Epithelial cell of proximal tubule (primary cell): ENCODE results near the gene SPRN. TPM values are rescaled to one million over a fixed set of nuclear protein-coding genes. Genes with fewer than 3 reads are reported as not detected.

Experiments used
- DNase-seq: peaks from one replicate; pipeline ENCODE4 v3.0.0-alpha.2; 2011; ENCODE audit warnings: low read depth
- H3K4me3 ChIP-seq: 2 replicates; pipeline ENCODE4 v1.5.1; 2011; ENCODE audit warnings: low read depth, mild to moderate bottlenecking, low read length
- total RNA-seq: library from RNA; depleted of rRNA; stranded (reverse); fragments of >200 nt; gene quantifications from 2 replicates; pipeline ENCODE4 v1.2.3, GENCODE V29; 2015
- TF ChIP-seq, protein P1 (sequence below): conservative IDR thresholded peaks from 2 replicates; pipeline ENCODE4 v1.5.1; 2012; ENCODE audit warnings: low read depth, mild to moderate bottlenecking, low read length

Gene SPRN
- total RNA-seq, 1 donor from 2014 or later = 0.12 TPM

DNA sequence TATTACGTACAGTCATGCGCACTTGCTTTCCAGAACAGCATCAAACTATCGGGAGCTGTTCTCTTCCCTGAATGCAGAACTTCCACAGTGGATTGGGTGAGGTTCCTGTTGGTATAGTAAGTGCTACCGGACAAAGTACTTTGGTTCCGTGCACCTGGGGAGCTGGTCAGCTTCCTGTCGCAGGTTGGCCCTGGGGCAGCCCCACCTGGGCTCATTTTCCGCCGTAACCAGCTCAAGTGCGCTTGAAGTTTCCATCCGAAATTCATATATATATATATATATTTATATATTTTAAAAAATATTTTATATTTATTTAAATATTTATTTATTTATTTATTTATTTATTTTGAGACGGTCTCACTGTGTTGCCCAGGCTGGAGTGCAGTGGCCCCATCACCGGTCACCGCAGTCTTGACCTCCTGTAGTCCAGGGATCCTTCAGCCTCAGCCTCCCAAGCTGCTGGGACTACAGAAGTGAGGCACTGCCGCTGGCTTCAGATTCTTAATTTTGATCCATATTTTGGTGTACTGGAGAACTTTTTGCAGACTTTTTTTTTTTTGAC is 35.9 kb upstream of the SPRN start:
- DNase-seq = no peak
- no peak overlapping the region for H3K4me3 ChIP-seq
- TF ChIP-seq, protein P1, sequence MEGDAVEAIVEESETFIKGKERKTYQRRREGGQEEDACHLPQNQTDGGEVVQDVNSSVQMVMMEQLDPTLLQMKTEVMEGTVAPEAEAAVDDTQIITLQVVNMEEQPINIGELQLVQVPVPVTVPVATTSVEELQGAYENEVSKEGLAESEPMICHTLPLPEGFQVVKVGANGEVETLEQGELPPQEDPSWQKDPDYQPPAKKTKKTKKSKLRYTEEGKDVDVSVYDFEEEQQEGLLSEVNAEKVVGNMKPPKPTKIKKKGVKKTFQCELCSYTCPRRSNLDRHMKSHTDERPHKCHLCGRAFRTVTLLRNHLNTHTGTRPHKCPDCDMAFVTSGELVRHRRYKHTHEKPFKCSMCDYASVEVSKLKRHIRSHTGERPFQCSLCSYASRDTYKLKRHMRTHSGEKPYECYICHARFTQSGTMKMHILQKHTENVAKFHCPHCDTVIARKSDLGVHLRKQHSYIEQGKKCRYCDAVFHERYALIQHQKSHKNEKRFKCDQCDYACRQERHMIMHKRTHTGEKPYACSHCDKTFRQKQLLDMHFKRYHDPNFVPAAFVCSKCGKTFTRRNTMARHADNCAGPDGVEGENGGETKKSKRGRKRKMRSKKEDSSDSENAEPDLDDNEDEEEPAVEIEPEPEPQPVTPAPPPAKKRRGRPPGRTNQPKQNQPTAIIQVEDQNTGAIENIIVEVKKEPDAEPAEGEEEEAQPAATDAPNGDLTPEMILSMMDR = no peak

DNA sequence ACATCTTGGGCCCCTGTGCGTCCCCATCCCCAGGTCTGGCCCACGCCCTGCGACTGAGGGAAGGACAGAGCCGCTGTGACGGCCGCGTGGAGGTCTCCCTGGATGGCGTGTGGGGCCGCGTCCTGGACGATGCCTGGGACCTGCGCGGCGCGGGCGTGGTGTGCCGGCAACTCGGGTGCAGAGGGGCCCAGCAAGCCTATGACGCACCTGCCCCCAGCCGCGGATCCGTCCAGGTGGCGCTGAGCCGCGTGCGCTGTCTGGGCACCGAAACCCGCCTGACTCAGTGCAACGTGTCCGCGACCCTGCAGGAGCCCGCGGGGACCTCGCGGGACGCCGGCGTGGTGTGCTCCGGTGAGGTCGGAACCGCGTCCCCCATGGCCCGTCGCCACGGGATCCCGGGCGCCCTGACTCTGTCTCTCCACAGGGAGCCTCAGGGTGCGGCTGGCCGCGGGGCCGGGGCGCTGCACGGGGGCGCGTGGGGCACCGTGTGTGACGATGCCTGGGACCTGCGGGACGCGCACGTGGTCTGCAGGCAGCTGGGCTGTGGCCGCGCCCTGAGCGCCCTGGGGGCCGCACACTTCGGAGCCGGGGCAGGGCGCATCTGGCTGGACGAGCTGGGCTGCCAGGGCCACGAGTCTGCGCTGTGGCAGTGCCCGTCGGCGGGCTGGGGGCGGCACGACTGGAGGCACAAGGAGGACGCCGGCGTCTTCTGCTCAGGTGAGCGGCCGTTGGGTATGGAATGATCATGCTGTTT is 35.2 kb upstream of the SPRN start:
- TF ChIP-seq, protein P1 = no peak
- no peak for DNase-seq
- H3K4me3 ChIP-seq = no peak overlapping the region

DNA sequence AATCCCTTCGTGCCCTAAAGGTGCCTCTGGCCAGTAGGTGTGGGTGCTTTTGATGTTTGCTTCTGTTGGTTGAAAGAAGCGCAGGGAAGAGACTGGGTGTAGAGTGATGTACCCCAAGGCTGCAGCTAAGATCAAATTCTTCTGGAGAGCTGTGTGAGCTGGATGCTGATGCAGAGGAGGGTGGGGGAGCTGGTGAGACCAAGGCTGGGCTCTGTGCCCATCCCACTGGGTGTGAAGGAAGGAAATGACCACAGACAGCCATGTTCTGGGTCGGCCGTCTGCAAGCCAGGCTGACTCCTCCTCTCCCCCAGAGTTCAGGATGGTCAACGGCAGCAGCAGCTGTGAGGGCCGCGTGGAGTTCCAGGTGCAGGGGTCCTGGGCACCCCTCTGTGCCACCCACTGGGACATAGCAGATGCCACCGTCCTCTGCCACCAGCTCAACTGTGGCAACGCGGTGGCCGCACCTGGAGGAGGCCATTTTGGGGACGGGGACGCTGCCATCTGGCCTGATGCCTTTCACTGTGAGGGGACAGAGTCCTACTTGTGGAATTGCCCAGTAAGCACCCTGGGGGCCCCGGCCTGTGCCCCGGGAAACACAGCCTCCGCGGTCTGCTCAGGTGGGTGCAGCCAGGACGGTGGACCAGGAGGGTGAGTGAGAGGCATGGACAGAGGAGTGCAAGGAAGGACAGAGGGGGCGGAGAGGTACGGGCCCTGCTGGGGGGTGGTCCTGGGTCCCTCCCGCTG is 34.5 kb upstream of the SPRN start:
- TF ChIP-seq, protein P1 = no peak
- DNase-seq = no peak
- no peak overlapping the region for H3K4me3 ChIP-seq

DNA sequence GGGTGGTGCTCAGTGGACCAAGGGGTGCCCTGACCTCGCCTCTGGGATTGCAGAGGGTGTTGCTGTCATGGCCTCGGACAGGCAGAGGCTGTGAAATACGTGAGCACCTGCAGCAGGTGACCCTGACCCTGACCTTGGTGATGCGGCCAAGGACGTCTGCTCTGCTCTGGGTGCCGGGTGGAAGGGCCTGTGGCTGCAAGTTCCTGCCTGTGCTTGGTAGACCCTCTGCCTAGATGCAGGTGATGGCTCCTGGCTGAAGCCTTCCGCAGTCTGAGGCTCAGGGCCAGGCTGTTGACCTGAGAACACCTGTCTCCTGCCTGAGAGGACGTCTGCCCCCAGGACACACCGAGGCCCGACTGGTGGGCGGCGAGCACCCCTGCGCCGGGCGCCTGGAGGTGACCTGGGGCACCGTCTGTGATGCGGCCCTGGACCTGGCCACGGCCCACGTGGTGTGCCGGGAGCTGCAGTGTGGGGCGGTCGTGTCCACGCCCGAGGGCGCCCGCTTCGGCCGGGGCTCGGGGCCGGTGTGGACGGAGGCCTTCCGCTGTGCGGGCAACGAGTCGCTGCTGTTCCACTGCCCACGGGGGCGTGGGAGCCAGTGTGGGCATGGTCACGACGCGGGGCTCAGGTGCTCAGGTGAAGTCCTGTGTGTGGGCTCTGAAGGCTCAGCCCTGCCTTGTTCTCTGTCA is 33.7 kb upstream of the SPRN start:
- H3K4me3 ChIP-seq = no peak overlapping the region
- DNase-seq = no peak
- TF ChIP-seq, protein P1 = no peak

DNA sequence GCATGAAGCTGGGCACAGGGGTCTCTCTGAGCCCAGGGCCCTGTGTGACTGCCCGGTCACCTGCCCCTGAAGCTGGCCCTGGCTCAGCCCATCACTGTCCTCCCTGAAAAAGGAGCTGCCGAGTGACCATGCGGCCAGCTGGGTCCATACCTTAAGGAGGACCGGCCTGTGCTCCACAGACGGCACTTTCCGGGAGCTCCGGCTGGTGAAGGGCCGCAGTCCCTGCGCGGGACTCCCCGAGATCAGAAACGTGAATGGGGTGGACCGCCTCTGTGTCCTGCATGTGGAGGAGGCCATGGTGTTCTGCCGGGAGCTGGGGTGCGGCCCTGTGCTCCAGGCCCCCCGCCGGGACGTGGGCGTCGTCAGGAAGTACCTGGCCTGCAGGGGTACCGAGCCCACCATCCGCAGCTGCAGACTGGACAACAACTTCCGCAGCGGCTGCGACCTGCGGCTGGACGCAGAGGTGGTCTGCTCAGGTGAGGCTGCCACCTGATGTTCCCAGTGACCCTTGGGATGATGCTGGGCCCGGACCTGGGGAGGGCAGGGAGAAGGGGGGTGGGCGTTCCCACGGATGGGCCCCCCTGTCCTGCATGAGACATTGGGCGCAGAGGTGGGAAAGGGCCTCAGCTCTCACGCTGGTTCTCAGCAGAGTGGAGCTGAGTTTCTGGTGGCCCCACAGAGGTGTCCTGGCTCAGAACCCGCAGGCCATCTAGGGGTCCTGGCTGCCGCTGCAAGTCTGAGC is 32.8 kb upstream of the SPRN start:
- DNase-seq = no peak
- no peak overlapping the region for H3K4me3 ChIP-seq
- TF ChIP-seq, protein P1 = no peak
